H1 (cell line): Measurements from ENCODE around the gene MPZL3. TPM values are rescaled to one million over a fixed set of nuclear protein-coding genes. Genes with fewer than 3 reads are reported as not detected.
A peak's percentile ranks its signal among the peaks of the same experiment; 100 is the strongest.

ENCODE experiments used
- CTCF ChIA-PET: fragments of 300-600 bp; sonication (Branson Sonifier 250); formaldehyde crosslinking; loops from one replicate; lab custom pipeline; 2021; ENCODE audit not compliant: partially characterized antibody; lab: Charles Lee
- POLR2A ChIA-PET: fragments of 300-600 bp; sonication (Branson Sonifier 250); formaldehyde crosslinking; loops from one replicate; lab custom pipeline; 2021; ENCODE audit warnings: inconsistent platforms; ENCODE audit not compliant: partially characterized antibody; lab: Charles Lee
- DNase-seq, 2 experiments: peaks; one replicate each; pipeline versions ENCODE4 v3.0.0 to v3.0.0-alpha.2; 2010 to 2022; ENCODE audit warnings: low spot score in 2 of 2, low read depth in 1 of 2, mixed read lengths in 1 of 2
- FAIRE-seq: peaks from 2 replicates; lab custom pipeline; 2011; peaks lifted over from hg19 to GRCh38; lab: Jason Lieb, UNC
- H2AFZ ChIP-seq: 2 replicates; pipeline ENCODE4 v1.8.1; 2012; ENCODE audit warnings: low read length, inconsistent platforms
- H2AK5ac ChIP-seq: 2 replicates; pipeline ENCODE4 v1.6.1; 2013; ENCODE audit warnings: low read depth, low read length
- H2BK120ac ChIP-seq: replicated peaks from 2 replicates; pipeline ENCODE3; 2013; ENCODE audit warnings: low read depth, low read length, inconsistent platforms
- H2BK12ac ChIP-seq: 2 replicates; pipeline ENCODE4 v1.6.1; 2013; ENCODE audit warnings: low read depth, low read length
- H2BK15ac ChIP-seq: 2 replicates; pipeline ENCODE4 v1.6.1; 2013; ENCODE audit warnings: low read length
- H2BK20ac ChIP-seq: 2 replicates; pipeline ENCODE4 v1.6.1; 2013; ENCODE audit warnings: low read length
- H2BK5ac ChIP-seq: 2 replicates; pipeline ENCODE4 v1.6.1; 2013; ENCODE audit warnings: low read depth, low read length
- H3K14ac ChIP-seq: 2 replicates; pipeline ENCODE4 v1.6.1; 2013; ENCODE audit warnings: inconsistent platforms; ENCODE audit not compliant: insufficient read length
- H3K18ac ChIP-seq: 2 replicates; pipeline ENCODE4 v1.6.1; 2013; ENCODE audit warnings: low read length; ENCODE audit errors: extremely low read depth
- H3K23ac ChIP-seq: 2 replicates; pipeline ENCODE4 v1.6.1; 2013; ENCODE audit warnings: inconsistent platforms; ENCODE audit not compliant: insufficient read length
- H3K23me2 ChIP-seq: 2 replicates; pipeline ENCODE4 v1.6.1; 2013; ENCODE audit warnings: low read depth, low read length
- H3K27ac ChIP-seq: 2 replicates; pipeline ENCODE4 v1.6.1; 2011; ENCODE audit warnings: low read depth, low read length, inconsistent platforms
- H3K27me3 ChIP-seq, 4 experiments: replicated peaks in 1 of 4; 1 replicate in 1 of 4; 2 replicates in 3 of 4; pipeline versions ENCODE4 v1.6.1 to v1.8.1; 2011 to 2013; ENCODE audit warnings: low read length in 3 of 4, mild to moderate bottlenecking in 3 of 4, inconsistent platforms in 2 of 4, mixed read lengths in 2 of 4, moderate library complexity in 1 of 4; ENCODE audit not compliant: control insufficient read depth in 3 of 4, insufficient read depth in 3 of 4; ENCODE audit errors: extremely low read depth in 1 of 4
- H3K36me3 ChIP-seq, 4 experiments: 2 replicates each; pipeline versions ENCODE4 v1.6.1 to v1.8.1; 2011 to 2013; ENCODE audit warnings: mild to moderate bottlenecking in 4 of 4, low read length in 3 of 4, moderate library complexity in 2 of 4, control low read depth in 1 of 4, inconsistent platforms in 1 of 4; ENCODE audit not compliant: insufficient read depth in 4 of 4, control insufficient read depth in 2 of 4
- H3K4ac ChIP-seq: replicated peaks from 2 replicates; pipeline ENCODE3; 2013; ENCODE audit warnings: low read length, low read depth, mixed read lengths, inconsistent platforms; ENCODE audit not compliant: insufficient read length
- H3K4me1 ChIP-seq, 4 experiments: replicated peaks in 1 of 4; 1 replicate in 1 of 4; 2 replicates in 3 of 4; pipeline versions ENCODE4 v1.6.1 to v1.8.1; 2011 to 2013; ENCODE audit warnings: low read length in 3 of 4, inconsistent platforms in 2 of 4, mixed read lengths in 1 of 4; ENCODE audit not compliant: insufficient read depth in 4 of 4, control insufficient read depth in 3 of 4
- H3K4me2 ChIP-seq, 2 experiments: 2 replicates each; pipeline versions ENCODE4 v1.6.1 to v1.8.1; 2011 to 2013; ENCODE audit warnings: low read depth in 2 of 2, low read length in 2 of 2, control low read depth in 1 of 2, inconsistent platforms in 1 of 2, mild to moderate bottlenecking in 1 of 2; ENCODE audit not compliant: insufficient read depth in 1 of 2
- H3K4me3 ChIP-seq, 4 experiments: fragments of 200-600, 300-600 bp in 1 of 4; sonication (generic), shearing (Covaris generic), sonication (Bioruptor Twin) in 1 of 4; 2 replicates each; pipeline versions ENCODE4 v1.5.1 to v1.8.1; 2011 to 2016; ENCODE audit warnings: low read length in 4 of 4, low read depth in 3 of 4, control low read depth in 2 of 4, inconsistent platforms in 2 of 4, mild to moderate bottlenecking in 2 of 4, mixed read lengths in 1 of 4, moderate library complexity in 1 of 4; ENCODE audit not compliant: insufficient read depth in 2 of 4; ENCODE audit errors: extremely low read depth in 1 of 4
- H3K56ac ChIP-seq: replicated peaks from 2 replicates; pipeline ENCODE3; 2013; ENCODE audit warnings: low read depth, mild to moderate bottlenecking, mixed read lengths, low read length, inconsistent platforms; ENCODE audit not compliant: insufficient read length
- H3K79me1 ChIP-seq: 2 replicates; pipeline ENCODE4 v1.6.1; 2013; ENCODE audit warnings: low read depth, low read length, control low read depth
- H3K79me2 ChIP-seq, 2 experiments: 2 replicates each; pipeline versions ENCODE4 v1.6.1 to v1.8.1; 2012 to 2013; ENCODE audit warnings: low read length in 2 of 2, mild to moderate bottlenecking in 2 of 2, inconsistent platforms in 1 of 2; ENCODE audit not compliant: insufficient read depth in 2 of 2, control insufficient read depth in 1 of 2
- H3K9ac ChIP-seq, 4 experiments: replicated peaks in 1 of 4; 1 replicate in 1 of 4; 2 replicates in 3 of 4; pipeline versions ENCODE4 v1.6.1 to v1.8.1; 2011 to 2013; ENCODE audit warnings: low read depth in 3 of 4, low read length in 3 of 4, control low read depth in 2 of 4, mild to moderate bottlenecking in 2 of 4, moderate library complexity in 2 of 4, inconsistent platforms in 1 of 4; ENCODE audit errors: extremely low read depth in 1 of 4
- H3K9me3 ChIP-seq, 2 experiments: 2 replicates each; pipeline versions ENCODE4 v1.6.1 to v1.8.1; 2012 to 2013; ENCODE audit warnings: mild to moderate bottlenecking in 2 of 2, moderate library complexity in 2 of 2, control low read depth in 1 of 2, inconsistent platforms in 1 of 2, low read depth in 1 of 2, low read length in 1 of 2, mixed read lengths in 1 of 2; ENCODE audit not compliant: insufficient read depth in 2 of 2
- H4K20me1 ChIP-seq, 2 experiments: replicated peaks in 1 of 2; 2 replicates each; pipeline versions ENCODE3 to v1.8.1; 2011 to 2013; ENCODE audit warnings: inconsistent platforms in 2 of 2, low read length in 2 of 2, mild to moderate bottlenecking in 1 of 2; ENCODE audit not compliant: insufficient read depth in 2 of 2, control insufficient read depth in 1 of 2
- H4K5ac ChIP-seq: 2 replicates; pipeline ENCODE4 v1.6.1; 2013; ENCODE audit warnings: low read length, low read depth, mixed read lengths, inconsistent platforms; ENCODE audit not compliant: insufficient read length
- H4K8ac ChIP-seq: 2 replicates; pipeline ENCODE4 v1.8.0; 2013; ENCODE audit warnings: mild to moderate bottlenecking, moderate library complexity, low read length, inconsistent platforms; ENCODE audit not compliant: insufficient read depth; ENCODE audit errors: extremely low read depth
- H4K91ac ChIP-seq: replicated peaks from 2 replicates; pipeline ENCODE3; 2013; ENCODE audit warnings: low read length, mixed read lengths, inconsistent platforms; ENCODE audit not compliant: insufficient read length
- CTBP2 ChIP-seq: IDR thresholded peaks from 2 replicates; pipeline ENCODE4 v1.7.0; 2011; ENCODE audit warnings: borderline replicate concordance, mild to moderate bottlenecking, moderate library complexity, mixed read lengths, low read length; ENCODE audit not compliant: insufficient read depth, insufficient read length
- E2F6 ChIP-seq: IDR thresholded peaks from 2 replicates; pipeline ENCODE4 v1.6.1; 2012; ENCODE audit warnings: inconsistent platforms
- EGR1 ChIP-seq: IDR thresholded peaks from 2 replicates; pipeline ENCODE4 v1.6.1; 2011; ENCODE audit warnings: low read depth, low read length, borderline replicate concordance
- JUND ChIP-seq: IDR thresholded peaks from 2 replicates; pipeline ENCODE4 v1.6.1; 2011; ENCODE audit warnings: mild to moderate bottlenecking, improper control_type of control experiment, low read length
- KDM4A ChIP-seq: IDR thresholded peaks from one replicate; pipeline ENCODE4 v1.7.1; 2012; ENCODE audit warnings: low read depth, mild to moderate bottlenecking, moderate library complexity, low read length, inconsistent platforms; ENCODE audit not compliant: severe bottlenecking
- POU5F1 ChIP-seq: IDR thresholded peaks from 2 replicates; pipeline ENCODE4 v1.6.1; 2011; ENCODE audit warnings: low read depth, mild to moderate bottlenecking, low read length, moderate library complexity
- TCF12 ChIP-seq: IDR thresholded peaks from 2 replicates; pipeline ENCODE4 v1.6.1; 2011; ENCODE audit warnings: low read depth, mild to moderate bottlenecking, low read length
- TEAD4 ChIP-seq: IDR thresholded peaks from 2 replicates; pipeline ENCODE4 v1.6.1; 2012; ENCODE audit warnings: low read depth, low read length, inconsistent platforms, mixed read lengths
- WGBS, 2 experiments: shearing (Covaris generic) in 1 of 2; methylation state at CpG; one replicate each; pipeline versions ENCODE4 v1.1.6 to v1.1.7; 2013 to 2015; ENCODE audit warnings: low lambda C conversion rate in 2 of 2, mixed read lengths in 2 of 2, inconsistent platforms in 1 of 2, low coverage in 1 of 2, missing lambda C conversion rate in 1 of 2; ENCODE audit not compliant: insufficient replicate concordance in 2 of 2, insufficient coverage in 1 of 2, insufficient read length in 1 of 2; ENCODE audit errors: extremely low coverage in 1 of 2, missing lambda C conversion rate in 1 of 2; 5-methylcytosine and 5-hydroxymethylcytosine counted together
- polyA plus RNA-seq, 7 experiments: library from polyadenylated mRNA; depleted of rRNA in 3 of 7; stranded (reverse) in 5 of 7; unstranded in 2 of 7; fragments of >200 nt in 5 of 7; fragments of 200-250 nt in 2 of 7; gene quantifications; 1 replicate in 5 of 7; 2 replicates in 1 of 7; 4 replicates in 1 of 7; pipeline versions ENCODE4 v1.2.1 to v1.2.3, GENCODE V29; 2011 to 2013; ENCODE audit warnings: missing spikeins in 2 of 7, mixed read lengths in 2 of 7
- total RNA-seq: library from RNA; stranded (reverse); fragmentation: NEBNext Ultra II Directional; extraction: Animal tissue kit (Norgen Biotek cat#: 25700); gene quantifications from 2 replicates; pipeline ENCODE4 v1.2.1, GENCODE V29; 2021
- TF ChIP-seq, protein P1 (sequence below): IDR thresholded peaks from 2 replicates; pipeline ENCODE4 v1.6.1; 2012; ENCODE audit warnings: inconsistent platforms

MPZL3 gene
- total and polyA plus RNA-seq, 2 of the 8 experiments (the other 6 are each of a cell fraction or from before 2014, with no cell fraction given), result 1.1 to 3.9 TPM

DNA sequence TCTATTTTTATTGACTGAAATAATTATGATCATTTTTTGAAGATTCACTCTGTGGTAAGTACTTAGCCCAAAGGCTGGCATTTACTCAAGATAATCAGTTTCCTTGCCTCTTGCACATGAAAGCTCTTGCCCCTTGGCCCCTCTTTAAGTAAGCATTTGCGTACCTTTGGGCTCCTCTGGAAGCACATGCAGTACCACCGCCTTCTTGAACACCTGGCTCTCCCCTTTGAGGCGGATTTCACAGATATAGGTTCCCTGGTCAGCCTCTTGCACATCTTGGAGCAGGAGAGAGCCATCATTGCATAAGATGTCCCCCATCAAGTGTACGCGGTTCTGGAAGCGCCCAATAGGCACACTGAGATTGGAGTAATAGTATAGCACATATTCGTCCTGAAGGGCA lies 41.8 kb downstream of the MPZL3 start:
- Histone ChIP-seq H3K79me1 (no peaks in the 10 kb centered on the region), H2BK12ac (peak overlapping the region; percentile 98), H2AFZ (no peak overlapping the region), H3K36me3 (no peaks in the 10 kb centered on the region), H3K4me2 (peak overlapping the region in 1 of 2 experiments; percentile 33; a peak in 3 of 4 replicates), H3K9ac (no peak overlapping the region), H2BK20ac (peak overlapping the region; percentile 63; the same call in 1 of the 2 replicates), H3K4ac (no peak overlapping the region), H3K18ac (peak overlapping the region; percentile 84), H2BK15ac (0 out of 2 replicates have a peak overlapping the region, but pooled peaks have one; percentile 89), H3K56ac (no peak overlapping the region), H2AK5ac (peak overlapping the region; percentile 76; the same call in 1 of the 2 replicates), H2BK5ac (peak overlapping the region; percentile 89; the same call in 1 of the 2 replicates), H3K23ac (no peak overlapping the region), H4K8ac (peak overlapping the region; percentile 11; the same call in 1 of the 2 replicates), H3K23me2 (0 out of 2 replicates have a peak, but pooled peaks cover 2% of the 10 kb centered on the region), H3K4me1 (peaks cover 6 to 21% (median 20%) of the 10 kb centered on the region in 4 experiments; a peak in 6 of 7 replicates), H3K9me3 (no peaks in the 10 kb centered on the region), H3K79me2 (no peaks in the 10 kb centered on the region), H3K4me3 (no peak overlapping the region), H3K27ac (no peak overlapping the region), H4K5ac (peak overlapping the region; percentile 31), H4K20me1 (no peaks in the 10 kb centered on the region), H3K14ac (no peak overlapping the region), H2BK120ac (peak overlapping the region; percentile 75), H4K91ac (no peak overlapping the region), H3K27me3 (peaks cover 0 to 2% (median 0%) of the 10 kb centered on the region in 4 experiments; a peak in 1 of 7 replicates)
- no peak for TF ChIP-seq TEAD4
- TF ChIP-seq E2F6, result peak; percentile 75
- TF ChIP-seq TCF12, result no peak
- no peak for TF ChIP-seq EGR1
- no peak for TF ChIP-seq JUND
- TF ChIP-seq KDM4A, result no peak
- TF ChIP-seq POU5F1, result no peak
- TF ChIP-seq, protein P1, sequence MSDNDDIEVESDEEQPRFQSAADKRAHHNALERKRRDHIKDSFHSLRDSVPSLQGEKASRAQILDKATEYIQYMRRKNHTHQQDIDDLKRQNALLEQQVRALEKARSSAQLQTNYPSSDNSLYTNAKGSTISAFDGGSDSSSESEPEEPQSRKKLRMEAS, result peak; percentile 79
- no peak for TF ChIP-seq CTBP2
- no peak for DNase-seq
- ChIA-PET CTCF (interaction anchor here (0.6 to 5.9 kb wide), 3 partner anchors 11 to 734 kb away, joined by 3 to 38 read pairs (median 7); no protein-coding TSS in a partner anchor), POLR2A (interaction anchor here (0.6 kb wide), 1 partner anchor 660 kb away, joined by 3 read pairs; no protein-coding TSS in a partner anchor)
- FAIRE-seq, result no peak
- WGBS, 2 experiments, result 65% methylated on average over 7 of the region's 7 CpGs; no CpG with 5 or more reads in 1 of the 2 experiments
